Peyer's patch (tissue), 4 donors: ENCODE measurements around the gene SLC5A9. TPM values are rescaled to one million over a fixed set of nuclear protein-coding genes. Genes with fewer than 3 reads are reported as not detected.

Source experiments
- DNase-seq, 3 donors: peaks; one replicate each; pipeline ENCODE4 v3.0.0-alpha.2; 2017 to 2019
- H3K27ac ChIP-seq, 4 donors: fragments of 200-600 bp; sonication (generic); one replicate each; pipeline ENCODE4 v1.5.1; 2016 to 2019
- H3K27me3 ChIP-seq, 2 donors: fragments of 200-600 bp; sonication (generic); one replicate each; pipeline ENCODE4 v1.5.1; 2019
- H3K36me3 ChIP-seq, 3 donors: fragments of 200-600 bp; sonication (generic); one replicate each; pipeline ENCODE4 v1.5.1; 2016 to 2019
- H3K4me1 ChIP-seq, 4 donors: fragments of 200-600 bp; sonication (generic); one replicate each; pipeline ENCODE4 v1.5.1; 2016 to 2019
- H3K4me3 ChIP-seq, 4 donors: fragments of 200-600 bp; sonication (generic); 1 replicate in 3 of 4; 2 replicates in 1 of 4; pipeline ENCODE4 v1.5.1; 2016 to 2019; ENCODE audit warnings: mild to moderate bottlenecking in 1 of 4
- H3K9me3 ChIP-seq, 4 donors: fragments of 200-600 bp; sonication (generic); one replicate each; pipeline ENCODE4 v1.5.1; 2016 to 2019; ENCODE audit warnings: mild to moderate bottlenecking in 1 of 4
- POLR2A ChIP-seq, 2 donors: fragments of 450-650 bp; IDR thresholded peaks; one replicate each; pipeline ENCODE4 v1.5.1; 2017; ENCODE audit warnings: antibody characterized with exemption in 2 of 2, mild to moderate bottlenecking in 2 of 2, moderate library complexity in 2 of 2
- total RNA-seq, 4 donors: library from RNA; depleted of rRNA; stranded (reverse); fragments of >200 nt; gene quantifications; one replicate each; pipeline ENCODE4 v1.1.0, GENCODE V29; 2016
- TF ChIP-seq, protein P1 (sequence below), 6 experiments: fragments of 450-650 bp in 4 of 6; fragments of 200-600 bp in 2 of 6; sonication (generic) in 1 of 6; IDR thresholded peaks; one replicate each; pipeline ENCODE4 v1.5.1; 2017 to 2019; ENCODE audit warnings: antibody characterized with exemption in 6 of 6, mild to moderate bottlenecking in 3 of 6, moderate library complexity in 1 of 6

SLC5A9 gene
- total RNA-seq, 4 donors from 2014 or later, result 8.3 to 272 (median 210) TPM

DNA sequence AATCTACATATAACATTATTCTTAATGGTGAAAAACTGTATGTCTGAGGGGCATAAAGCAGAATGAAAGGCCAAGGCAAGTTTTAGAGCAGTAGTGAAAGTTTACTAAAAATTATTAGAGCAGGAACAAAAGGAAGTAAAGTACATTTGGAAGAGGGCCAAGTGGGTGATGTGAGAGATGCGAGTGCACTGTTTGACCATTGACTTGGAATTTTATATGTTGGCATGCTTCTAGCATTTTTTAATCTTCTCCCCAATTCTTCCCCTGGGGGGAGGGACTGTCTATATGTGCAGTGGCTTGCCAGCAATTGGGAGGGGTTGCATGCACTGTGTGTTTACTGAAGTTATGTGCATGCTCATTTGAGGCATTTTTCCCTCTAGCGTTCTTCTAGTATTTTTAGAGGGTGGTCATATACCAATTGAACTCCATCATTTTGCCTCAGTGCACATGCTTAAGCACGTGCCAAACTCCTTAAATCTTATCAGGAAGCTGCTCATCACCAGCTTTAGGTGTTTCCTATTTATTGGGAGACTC, 36.1 kb upstream of the SLC5A9 start:
- H3K27me3 ChIP-seq, result no peaks in the 10 kb centered on the region
- H3K9me3 ChIP-seq, result no peaks in the 10 kb centered on the region
- TF ChIP-seq, protein P1, sequence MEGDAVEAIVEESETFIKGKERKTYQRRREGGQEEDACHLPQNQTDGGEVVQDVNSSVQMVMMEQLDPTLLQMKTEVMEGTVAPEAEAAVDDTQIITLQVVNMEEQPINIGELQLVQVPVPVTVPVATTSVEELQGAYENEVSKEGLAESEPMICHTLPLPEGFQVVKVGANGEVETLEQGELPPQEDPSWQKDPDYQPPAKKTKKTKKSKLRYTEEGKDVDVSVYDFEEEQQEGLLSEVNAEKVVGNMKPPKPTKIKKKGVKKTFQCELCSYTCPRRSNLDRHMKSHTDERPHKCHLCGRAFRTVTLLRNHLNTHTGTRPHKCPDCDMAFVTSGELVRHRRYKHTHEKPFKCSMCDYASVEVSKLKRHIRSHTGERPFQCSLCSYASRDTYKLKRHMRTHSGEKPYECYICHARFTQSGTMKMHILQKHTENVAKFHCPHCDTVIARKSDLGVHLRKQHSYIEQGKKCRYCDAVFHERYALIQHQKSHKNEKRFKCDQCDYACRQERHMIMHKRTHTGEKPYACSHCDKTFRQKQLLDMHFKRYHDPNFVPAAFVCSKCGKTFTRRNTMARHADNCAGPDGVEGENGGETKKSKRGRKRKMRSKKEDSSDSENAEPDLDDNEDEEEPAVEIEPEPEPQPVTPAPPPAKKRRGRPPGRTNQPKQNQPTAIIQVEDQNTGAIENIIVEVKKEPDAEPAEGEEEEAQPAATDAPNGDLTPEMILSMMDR (IDR thresholded peaks at IDR 0.05), result no peak
- no peak for TF ChIP-seq POLR2A (IDR thresholded peaks at IDR 0.05)

DNA sequence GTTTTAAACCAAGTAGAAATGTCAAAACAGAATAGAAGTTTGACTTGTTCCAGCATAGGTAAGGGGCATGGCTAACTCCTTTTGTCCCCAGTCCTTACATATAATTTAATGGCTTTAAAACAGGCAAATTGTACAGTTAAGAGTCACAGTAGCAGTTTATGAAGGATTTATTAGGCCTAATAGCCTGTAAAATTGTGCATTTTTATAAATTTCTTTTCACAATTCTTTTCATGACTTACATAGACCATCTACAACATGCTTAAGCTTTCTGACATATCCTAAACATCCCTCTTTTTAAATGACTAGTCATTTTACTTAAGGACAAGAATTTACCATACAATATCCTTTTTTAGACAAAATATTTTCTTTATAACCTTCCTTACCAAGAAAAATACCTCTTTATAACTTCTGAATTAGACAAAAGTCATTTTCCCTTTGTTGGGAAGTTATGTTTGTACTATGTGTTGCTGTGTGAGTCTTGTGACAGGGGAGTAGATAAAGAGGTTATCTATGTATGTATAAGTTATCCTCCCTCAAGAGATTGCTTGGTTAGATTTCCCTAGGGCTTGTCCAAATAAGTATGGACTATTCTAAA, 34.5 kb upstream of the SLC5A9 start:
- H3K27me3 ChIP-seq, result no peaks in the 10 kb centered on the region
- H3K9me3 ChIP-seq, result no peaks in the 10 kb centered on the region
- TF ChIP-seq, protein P1 (IDR thresholded peaks at IDR 0.05), result no peak
- TF ChIP-seq POLR2A (IDR thresholded peaks at IDR 0.05), result no peak
- no peak for DNase-seq
- H3K4me3 ChIP-seq, result no peak overlapping the region
- H3K4me1 ChIP-seq, result peaks cover 0 to 6% (median 0%) of the 10 kb centered on the region in 4 donors
- no peaks in the 10 kb centered on the region for H3K36me3 ChIP-seq
- no peak overlapping the region for H3K27ac ChIP-seq

More for the DNA sequence above, 36.1 kb upstream of the SLC5A9 start:
- H3K27ac ChIP-seq, result no peak overlapping the region
- peaks cover 0 to 6% (median 0%) of the 10 kb centered on the region in 4 donors for H3K4me1 ChIP-seq
- no peaks in the 10 kb centered on the region for H3K36me3 ChIP-seq
- no peak overlapping the region for H3K4me3 ChIP-seq
- no peak for DNase-seq

DNA sequence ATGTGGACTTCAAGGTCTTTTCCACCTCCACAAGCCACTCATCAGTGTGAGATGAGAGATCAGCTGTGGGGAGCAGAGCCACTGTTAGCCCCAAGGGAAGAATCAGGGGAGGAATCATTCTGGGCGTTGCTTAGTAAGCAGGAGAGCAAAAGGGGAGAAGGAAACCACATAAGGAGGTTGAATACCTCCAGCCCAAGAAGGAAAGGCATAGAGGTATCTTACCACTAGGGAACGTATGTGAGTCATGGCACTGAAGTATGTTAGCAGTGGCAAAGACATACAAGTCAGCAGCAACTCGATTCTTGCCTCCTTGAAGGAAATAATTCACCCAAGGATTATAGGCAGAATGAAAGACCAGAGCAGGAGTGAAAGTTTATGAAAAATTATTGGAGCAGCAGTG, 31.6 kb upstream of the SLC5A9 start:
- no peak overlapping the region for H3K4me3 ChIP-seq
- no peaks in the 10 kb centered on the region for H3K27me3 ChIP-seq
- H3K27ac ChIP-seq, result peak overlapping the region in 2 of 4 donors; percentile 38 to 52
- no peaks in the 10 kb centered on the region for H3K36me3 ChIP-seq
- no peaks in the 10 kb centered on the region for H3K9me3 ChIP-seq
- DNase-seq, result no peak
- peaks cover 0 to 6% (median 0%) of the 10 kb centered on the region in 4 donors for H3K4me1 ChIP-seq
- no peak for TF ChIP-seq POLR2A (IDR thresholded peaks at IDR 0.05)
- TF ChIP-seq, protein P1 (IDR thresholded peaks at IDR 0.05), result peak in 3 of 6 experiments; percentile 32 to 47 (median 37)

DNA sequence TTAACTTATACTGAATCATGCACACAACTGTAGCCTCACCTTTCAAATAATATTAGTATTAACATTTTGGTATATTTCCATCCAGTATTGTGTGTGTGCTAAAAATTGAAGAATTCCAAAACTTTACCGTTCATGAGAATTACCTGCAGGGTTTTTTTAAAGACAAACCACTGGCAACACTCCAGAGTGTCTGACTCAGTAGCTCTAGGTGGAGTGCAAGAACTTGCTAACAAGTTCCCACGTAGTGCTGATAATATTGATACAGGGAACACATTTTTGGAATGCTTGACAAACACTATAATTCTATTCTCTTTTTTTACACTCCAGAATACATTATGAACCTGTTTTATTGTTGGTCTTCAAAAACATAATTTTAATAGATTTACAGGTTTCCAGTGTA, 27.7 kb upstream of the SLC5A9 start:
- H3K36me3 ChIP-seq, result no peaks in the 10 kb centered on the region
- no peak overlapping the region for H3K27ac ChIP-seq
- no peaks in the 10 kb centered on the region for H3K9me3 ChIP-seq
- peaks cover 0 to 6% (median 0%) of the 10 kb centered on the region in 4 donors for H3K4me1 ChIP-seq
- no peaks in the 10 kb centered on the region for H3K27me3 ChIP-seq
- H3K4me3 ChIP-seq, result no peak overlapping the region
- DNase-seq, result no peak
- no peak for TF ChIP-seq POLR2A (IDR thresholded peaks at IDR 0.05)
- TF ChIP-seq, protein P1 (IDR thresholded peaks at IDR 0.05), result no peak

DNA sequence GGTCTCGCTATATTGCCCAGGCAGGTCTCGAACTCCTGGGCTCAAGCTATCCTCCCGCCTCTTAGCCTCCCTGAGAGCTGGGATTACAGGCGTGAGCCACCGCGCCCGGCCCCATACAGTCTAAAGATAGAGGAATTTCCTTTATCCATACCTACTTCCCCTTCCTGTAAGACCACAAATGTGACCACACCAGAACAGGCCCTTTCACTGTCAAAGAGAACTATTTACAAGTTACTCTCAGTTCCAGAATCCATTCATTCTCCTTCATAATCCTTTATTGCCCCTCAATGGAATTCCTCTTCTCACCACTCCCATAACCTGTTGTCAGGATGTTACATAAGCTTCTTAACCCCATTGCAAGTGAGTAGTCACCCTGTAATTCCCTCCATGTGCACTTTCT, 26.3 kb upstream of the SLC5A9 start:
- TF ChIP-seq, protein P1 (IDR thresholded peaks at IDR 0.05), result no peak
- TF ChIP-seq POLR2A (IDR thresholded peaks at IDR 0.05), result no peak
- no peak for DNase-seq
- H3K27me3 ChIP-seq, result no peaks in the 10 kb centered on the region

More for the DNA sequence above, 26.3 kb upstream of the SLC5A9 start:
- H3K4me1 ChIP-seq, result no peaks in the 10 kb centered on the region
- H3K9me3 ChIP-seq, result no peaks in the 10 kb centered on the region
- no peak overlapping the region for H3K4me3 ChIP-seq
- H3K36me3 ChIP-seq, result no peaks in the 10 kb centered on the region
- H3K27ac ChIP-seq, result no peak overlapping the region
